HG03139 (cell line): Measurements from ENCODE around the gene HNRNPUL1.
"Not testable (repeated sequence)": the region's sequence is repeated elsewhere in the genome, so short reads cannot be mapped to it uniquely, and the experiment has no call there.

Experiments used
- ATAC-seq: cut with Tn5 transposase; IDR thresholded peaks from one replicate; pipeline ENCODE4 v1.9.1; 2021; ENCODE audit not compliant: unreplicated experiment

HNRNPUL1 gene

DNA sequence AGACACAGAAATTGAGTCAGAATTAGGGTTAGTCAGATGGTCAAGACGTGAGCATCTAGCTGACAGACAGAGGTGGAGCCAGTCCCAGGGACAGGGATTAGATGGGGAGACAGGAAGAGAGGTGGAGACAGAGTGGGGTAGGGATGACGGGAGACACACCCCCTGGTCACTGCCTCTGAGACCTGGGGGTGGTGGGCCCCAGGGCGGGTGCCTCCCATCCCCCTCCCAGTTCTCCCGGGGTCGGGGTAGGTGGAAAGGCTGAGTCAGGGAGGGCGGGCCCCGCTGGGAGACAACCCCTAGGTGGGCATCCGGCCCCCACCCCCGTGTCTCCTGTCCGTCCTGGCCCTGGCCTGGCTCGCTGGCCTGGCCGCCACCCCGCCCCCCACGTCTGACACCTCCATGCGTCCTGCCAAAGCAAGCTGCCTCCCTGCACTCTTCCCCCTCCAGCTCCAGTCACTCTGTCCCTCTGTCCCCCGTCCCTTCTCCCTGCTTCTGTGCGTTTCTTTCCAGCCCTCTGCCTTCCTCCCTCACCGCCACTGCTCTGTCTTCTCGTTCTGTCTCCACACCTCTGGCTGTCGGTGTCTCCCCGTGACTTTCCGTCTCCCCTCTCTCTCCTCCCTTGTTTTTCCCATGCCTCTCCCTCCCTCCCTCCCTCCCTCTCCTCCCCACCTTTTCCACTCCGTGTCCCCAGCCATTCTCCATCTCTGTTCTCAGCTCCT lies 60.9 kb downstream of the HNRNPUL1 start:
- ATAC-seq: no peak

GRCh38 chr19:41325640-41325946 lies 61.4 kb downstream of the HNRNPUL1 start:
- ATAC-seq: no peak

- ATAC-seq: peak; percentile 36
Observed at GRCh38 chr19:41325947-41326706, 62.0 kb downstream of the HNRNPUL1 start.

DNA sequence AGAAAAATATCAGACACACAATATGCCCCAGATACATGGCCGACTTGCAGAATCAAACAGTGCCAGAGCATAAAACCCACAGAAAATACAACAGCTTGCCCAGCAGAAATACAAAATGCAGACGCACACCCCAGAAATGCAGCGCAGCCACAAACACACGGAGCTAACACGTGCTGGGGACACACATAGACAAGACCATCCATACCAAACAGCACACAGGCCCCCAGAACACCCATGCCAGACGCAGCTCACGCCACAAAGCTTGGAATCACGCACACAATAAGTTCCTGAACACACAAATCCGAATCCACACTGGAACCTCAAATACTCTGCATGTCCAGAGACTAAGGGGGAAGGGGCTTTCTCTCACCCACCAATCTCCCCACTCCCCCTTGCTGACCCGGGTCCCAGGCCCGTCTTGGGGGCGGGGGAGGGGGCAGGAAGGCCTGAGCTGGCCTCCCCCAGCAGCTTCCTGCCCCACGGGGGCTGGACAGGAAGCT lies 63.0 kb downstream of the HNRNPUL1 start:
- no peak for ATAC-seq

GRCh38 chr19:41327576-41328156 lies 63.5 kb downstream of the HNRNPUL1 start:
- peak; percentile 40 for ATAC-seq

DNA sequence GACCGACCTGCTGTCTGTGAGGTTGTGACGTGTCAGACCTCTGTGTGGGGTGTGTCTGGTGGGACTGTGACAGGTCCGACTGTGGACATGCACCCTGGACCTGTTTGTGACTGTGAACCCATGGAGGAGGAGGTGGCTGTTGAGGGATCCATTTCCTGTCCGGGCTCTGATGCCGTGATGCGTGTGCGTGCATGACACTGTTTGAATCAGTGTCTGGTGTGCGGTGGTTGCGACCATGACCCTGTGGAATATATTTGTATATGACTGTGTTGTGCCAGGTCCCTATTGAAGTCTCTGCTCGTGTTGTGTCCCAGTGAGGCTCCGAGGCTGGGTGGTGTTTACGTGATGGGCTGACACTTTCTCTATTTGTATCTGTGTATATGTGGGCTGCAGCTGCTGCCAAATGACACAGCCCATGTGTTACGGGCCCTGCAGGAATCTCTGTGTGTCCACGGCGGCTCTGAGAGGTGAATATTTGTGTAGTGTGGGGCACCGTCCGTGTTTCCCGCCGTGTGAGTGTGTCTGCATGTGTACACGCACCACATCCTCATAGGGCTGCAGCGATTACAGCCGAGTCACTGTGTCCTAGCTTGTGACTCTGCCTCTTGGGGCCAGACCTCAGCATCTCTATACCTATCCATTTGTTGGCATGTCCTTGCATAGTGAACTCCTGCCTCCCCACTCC lies 64.1 kb downstream of the HNRNPUL1 start:
- no peak for ATAC-seq

- no peak for ATAC-seq
Observed at GRCh38 chr19:41328842-41329225, 64.7 kb downstream of the HNRNPUL1 start.

DNA sequence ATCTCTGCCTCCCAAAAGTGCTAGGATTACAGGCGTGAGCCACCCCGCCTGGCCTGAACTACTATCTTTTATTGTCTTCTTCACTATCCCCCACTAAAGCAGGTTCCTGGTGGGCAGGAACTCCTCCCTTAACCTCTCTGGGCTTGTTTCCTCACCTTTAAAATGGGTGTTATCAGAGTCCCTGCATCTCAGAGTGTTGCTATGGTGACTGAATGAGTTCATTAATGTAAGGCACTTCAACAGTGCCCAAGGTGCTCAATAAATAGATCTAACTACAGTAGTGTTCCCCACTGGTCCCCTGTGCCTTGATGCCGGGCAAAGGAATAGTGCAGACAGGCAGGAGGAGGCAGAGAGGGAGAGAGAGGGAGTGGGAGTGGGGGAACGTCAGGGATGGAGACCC lies 66.3 kb downstream of the HNRNPUL1 start:
- no peak for ATAC-seq

DNA sequence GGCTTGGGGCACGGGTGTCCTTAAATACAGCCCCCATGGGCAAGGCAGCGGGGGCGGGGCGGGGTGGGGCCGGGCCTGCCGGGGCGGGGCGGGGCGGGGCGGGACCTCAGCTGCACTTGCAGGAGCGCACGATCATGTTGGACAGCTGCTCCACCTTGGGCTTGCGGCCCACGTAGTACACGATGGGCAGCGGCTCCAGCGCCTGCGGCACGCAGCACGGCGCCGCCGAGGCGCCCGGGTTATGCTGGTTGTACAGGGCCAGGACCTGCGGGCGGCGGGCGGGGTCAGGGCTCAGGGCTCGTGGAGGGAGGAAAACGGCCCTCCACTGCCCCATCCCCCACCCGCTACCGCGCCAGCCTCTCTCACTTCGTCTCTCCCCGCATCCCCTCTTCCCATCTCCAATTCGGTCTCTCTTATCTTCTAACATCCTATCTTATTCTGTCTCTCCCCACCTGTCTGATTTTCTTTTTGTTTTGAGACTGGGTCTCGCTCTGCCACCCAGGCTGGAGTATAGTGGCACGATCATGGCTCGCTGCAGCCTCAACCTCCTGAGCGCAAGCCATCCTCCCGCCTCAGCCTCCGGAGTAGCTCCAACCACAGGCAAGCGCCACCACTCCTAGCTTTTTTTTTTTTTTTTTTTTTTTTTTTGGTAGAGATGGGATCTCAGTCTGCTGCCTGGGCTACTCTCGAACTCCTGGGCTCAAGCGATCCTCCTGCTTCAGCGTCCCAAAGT lies 66.9 kb downstream of the HNRNPUL1 start:
- ATAC-seq: no peak

DNA sequence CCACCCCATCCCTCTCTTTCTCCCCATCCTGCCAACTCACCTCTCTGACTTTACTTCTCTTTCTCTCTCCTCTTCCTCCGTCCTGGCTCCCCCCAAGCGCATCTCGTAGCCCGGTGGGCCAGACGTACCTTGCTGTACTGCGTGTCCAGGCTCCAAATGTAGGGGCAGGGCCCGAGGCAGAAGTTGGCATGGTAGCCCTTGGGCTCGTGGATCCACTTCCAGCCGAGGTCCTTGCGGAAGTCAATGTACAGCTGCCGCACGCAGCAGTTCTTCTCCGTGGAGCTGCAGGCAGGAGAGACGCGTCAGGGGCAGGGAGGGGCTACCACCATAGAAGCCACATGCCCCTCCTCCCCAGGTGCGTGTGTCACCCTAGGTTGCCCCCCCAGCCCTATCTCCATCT lies 67.8 kb downstream of the HNRNPUL1 start:
- ATAC-seq: no peak

- ATAC-seq: no peak
Observed at GRCh38 chr19:41332468-41332867, 68.3 kb downstream of the HNRNPUL1 start.

DNA sequence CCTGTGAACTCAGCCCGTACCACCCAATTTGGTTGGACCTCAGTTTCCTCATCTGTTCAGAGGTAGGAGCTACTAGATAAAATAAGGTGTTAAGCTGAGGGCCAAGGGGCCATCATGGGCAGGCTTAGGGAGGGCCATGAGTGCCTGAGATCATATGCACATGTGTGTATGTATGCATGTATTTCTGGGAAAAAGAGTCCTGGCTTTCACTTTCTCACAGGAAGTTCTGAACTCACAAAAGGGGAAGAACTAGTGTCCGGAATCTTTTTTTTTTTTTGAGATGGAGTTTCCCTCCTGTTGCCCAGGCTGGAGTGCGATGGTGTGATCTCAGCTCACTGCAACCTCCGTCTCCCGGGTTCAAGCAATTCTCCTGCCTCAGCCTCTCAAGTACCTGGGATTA lies 70.6 kb downstream of the HNRNPUL1 start:
- ATAC-seq: no peak

DNA sequence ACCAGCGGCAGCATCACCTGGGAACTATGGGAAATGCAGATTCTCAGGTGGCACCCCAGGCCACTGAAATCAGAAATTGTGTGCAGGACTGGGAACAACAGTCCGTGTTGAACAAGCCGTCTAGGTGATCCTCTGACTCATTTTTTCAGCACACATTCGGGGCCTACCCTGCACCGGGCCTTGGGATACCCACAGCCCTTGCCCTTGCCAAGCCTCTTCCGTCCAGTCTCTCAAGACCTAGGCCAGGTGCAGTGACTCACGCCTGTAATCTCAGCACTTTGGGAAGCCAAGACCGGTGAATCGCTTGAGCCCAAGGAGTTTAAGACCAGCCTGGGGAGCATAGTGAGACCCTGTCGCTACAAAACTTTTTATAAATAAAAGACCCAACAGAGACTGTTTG lies 71.3 kb downstream of the HNRNPUL1 start:
- ATAC-seq: no peak

DNA sequence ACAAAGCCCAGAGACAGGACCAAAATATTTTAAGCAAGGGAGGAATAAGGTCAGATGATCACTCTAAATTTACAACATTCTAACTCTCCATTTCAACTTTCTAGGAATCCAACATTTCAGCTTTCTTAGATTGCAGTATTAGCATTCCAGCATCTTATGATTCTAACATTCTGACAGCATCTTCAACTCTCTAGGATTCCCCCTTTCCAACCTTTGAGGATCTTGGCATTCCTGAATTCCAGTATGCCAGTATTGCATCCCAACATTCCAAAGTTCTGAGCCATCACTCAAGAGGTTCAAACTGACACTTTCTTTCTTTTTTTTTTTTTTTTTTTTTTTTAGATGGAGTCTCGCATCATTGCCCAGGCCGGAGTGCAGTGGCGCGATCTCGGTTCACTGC lies 75.8 kb downstream of the HNRNPUL1 start:
- no peak for ATAC-seq

GRCh38 chr19:41341669-41342490 lies 77.7 kb downstream of the HNRNPUL1 start:
- ATAC-seq: no peak

- no peak for ATAC-seq
Observed at GRCh38 chr19:41344162-41344561, 80.0 kb downstream of the HNRNPUL1 start.

DNA sequence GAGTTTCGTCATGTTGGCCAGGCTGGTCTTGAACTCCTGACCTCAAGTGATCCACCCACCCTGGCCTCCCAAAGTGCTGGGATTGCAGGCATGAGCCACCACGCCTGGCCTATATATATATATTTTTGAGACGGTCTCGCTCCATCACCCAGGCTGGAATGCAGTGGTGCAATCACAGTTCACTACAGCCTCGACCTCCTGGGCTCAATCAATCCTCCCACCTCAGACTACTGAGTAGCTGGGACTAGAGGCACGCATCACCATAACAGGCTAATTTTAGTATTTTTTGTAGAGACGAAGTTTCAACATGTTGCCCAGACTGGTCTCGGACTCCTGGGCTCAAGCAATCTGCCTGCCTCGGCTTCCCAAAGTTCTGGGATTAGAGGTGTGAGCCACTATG lies 82.7 kb downstream of the HNRNPUL1 start:
- not testable (repeated sequence) for ATAC-seq

DNA sequence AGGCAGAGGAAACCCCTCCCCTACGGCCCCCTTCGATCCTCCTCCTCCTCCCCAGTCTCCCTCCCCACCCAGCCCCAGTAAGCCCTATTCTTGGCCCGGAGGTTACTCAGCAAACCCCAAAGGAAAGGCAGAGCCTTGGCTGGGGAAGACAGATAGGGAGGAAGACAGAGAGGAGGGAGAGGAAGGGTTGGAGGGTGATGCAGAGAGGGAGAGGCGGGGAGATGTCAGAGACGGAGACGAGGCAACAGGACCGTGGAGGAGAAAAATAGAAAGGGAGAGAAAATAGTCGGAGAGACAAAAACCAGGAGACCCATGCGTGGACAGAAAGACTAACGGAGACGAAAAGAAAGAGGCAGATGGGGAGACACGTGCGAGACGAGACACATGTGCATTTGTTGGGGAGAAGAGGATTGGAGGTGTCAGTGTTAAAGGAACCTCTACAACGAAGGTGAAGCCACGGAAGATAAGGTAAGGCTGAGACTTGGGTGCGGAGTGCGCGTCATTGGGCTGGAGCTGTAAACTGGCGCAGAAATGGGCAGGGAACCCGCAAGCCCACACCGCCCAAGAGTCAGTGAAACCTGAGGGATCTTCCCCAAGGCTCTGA lies 86.7 kb downstream of the HNRNPUL1 start:
- ATAC-seq: peak; percentile 3

GRCh38 chr19:41351339-41352245 lies 87.4 kb downstream of the HNRNPUL1 start:
- ATAC-seq: peak; percentile 23
